Thymus (tissue), 11 donors: ENCODE measurements around the gene SESN1. TPM values are rescaled to one million over a fixed set of nuclear protein-coding genes. Genes with fewer than 3 reads are reported as not detected.
"Not testable (repeated sequence)": the region's sequence is repeated elsewhere in the genome, so short reads cannot be mapped to it uniquely, and the experiment has no call there.

Experiments
- DNase-seq, 9 donors: peaks; one replicate each; pipeline ENCODE4 v3.0.0-alpha.2; 2013; ENCODE audit warnings: low spot score in 9 of 9, low read depth in 6 of 9, missing footprints in 1 of 9
- H3K27ac ChIP-seq, 2 donors: one replicate each; pipeline ENCODE4 v1.5.1; 2013; ENCODE audit warnings: control low read depth in 1 of 2, low read depth in 1 of 2, low read length in 1 of 2, mild to moderate bottlenecking in 1 of 2, moderate library complexity in 1 of 2
- H3K27me3 ChIP-seq, 2 donors: one replicate each; pipeline ENCODE4 v1.5.1; 2013; ENCODE audit warnings: low read length in 1 of 2; ENCODE audit not compliant: control insufficient read depth in 2 of 2, insufficient read depth in 1 of 2
- H3K36me3 ChIP-seq, 2 donors: one replicate each; pipeline ENCODE4 v1.5.1; 2013; ENCODE audit warnings: low read length in 1 of 2, mild to moderate bottlenecking in 1 of 2, moderate library complexity in 1 of 2; ENCODE audit not compliant: control insufficient read depth in 2 of 2, insufficient read depth in 2 of 2
- H3K4me1 ChIP-seq, 2 donors: one replicate each; pipeline ENCODE4 v1.5.1; 2013; ENCODE audit warnings: low read length in 2 of 2; ENCODE audit not compliant: control insufficient read depth in 2 of 2, insufficient read depth in 2 of 2
- H3K4me3 ChIP-seq, 2 donors: one replicate each; pipeline ENCODE4 v1.5.1; 2013; ENCODE audit warnings: low read length in 2 of 2, control low read depth in 1 of 2, mild to moderate bottlenecking in 1 of 2
- H3K9me3 ChIP-seq, 2 donors: one replicate each; pipeline ENCODE4 v1.5.1; 2013; ENCODE audit warnings: low read length in 1 of 2, mild to moderate bottlenecking in 1 of 2; ENCODE audit not compliant: control insufficient read depth in 2 of 2, insufficient read depth in 1 of 2
- WGBS: extraction: QIAGEN DNeasy Blood & Tissue Kit; methylation state at CpG from one replicate; pipeline ENCODE4 v1.1.7; 2013; 5-methylcytosine and 5-hydroxymethylcytosine counted together
- polyA plus RNA-seq: library from polyadenylated mRNA; stranded (reverse); fragments of 200-250 nt; gene quantifications from one replicate; pipeline ENCODE4 v1.2.3, GENCODE V29; 2013
- total RNA-seq: library from RNA; stranded (reverse); fragments of 120-200 nt; gene quantifications from one replicate; pipeline ENCODE4 v1.2.4, GENCODE V29; 2013
- donor health status: healthy.

The SESN1 gene
- total and polyA plus RNA-seq, 2 donors, result 19.1 to 76.9 TPM

DNA sequence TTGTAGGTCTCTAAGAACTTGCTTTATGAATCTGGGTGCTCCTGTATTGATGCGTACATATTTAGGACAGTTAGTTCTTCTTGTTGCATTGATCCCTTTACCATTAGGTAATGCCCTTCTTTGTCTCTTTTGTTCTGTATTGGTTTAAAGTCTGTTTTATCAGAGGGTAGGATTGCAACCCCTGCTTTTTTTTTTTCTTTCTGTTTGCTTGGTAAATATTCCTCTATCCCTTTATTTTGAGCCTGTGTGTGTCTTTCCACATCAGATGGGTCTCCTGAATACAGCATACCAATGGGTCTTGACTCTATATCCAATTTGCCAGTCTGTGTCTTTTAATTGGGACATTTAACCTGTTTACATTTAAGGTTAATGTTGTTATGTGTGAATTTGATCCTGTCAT lies 116.0 kb downstream of the SESN1 start:
- H3K27me3 ChIP-seq, H3K27ac ChIP-seq, DNase-seq, H3K4me3 ChIP-seq, H3K9me3 ChIP-seq, H3K4me1 ChIP-seq, H3K36me3 ChIP-seq: not testable (repeated sequence)
- 100% methylated on average over 1 of the region's 1 CpG for WGBS

DNA sequence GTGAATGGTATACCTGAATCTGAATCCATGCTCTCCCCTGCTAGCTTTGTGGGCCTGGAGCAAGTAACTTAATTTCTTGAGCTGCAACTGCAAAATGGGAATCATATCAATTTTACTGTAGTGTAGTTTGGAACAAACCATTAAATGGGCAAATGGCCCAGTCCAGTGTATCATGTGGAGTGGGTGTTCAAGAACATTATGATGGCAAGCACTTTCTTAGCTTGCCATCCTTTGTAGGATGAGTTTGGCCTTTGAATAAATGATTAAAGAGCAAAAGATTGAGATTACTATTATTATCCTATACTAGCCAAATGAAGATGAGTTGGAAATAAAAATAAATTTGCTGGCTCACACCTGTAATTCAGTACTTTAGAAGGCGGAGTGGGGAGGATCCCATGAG lies 120.4 kb downstream of the SESN1 start:
- DNase-seq, result no peak
- no peaks in the 10 kb centered on the region for H3K36me3 ChIP-seq
- H3K9me3 ChIP-seq, result no peaks in the 10 kb centered on the region
- no peak overlapping the region for H3K4me3 ChIP-seq
- H3K4me1 ChIP-seq, result no peaks in the 10 kb centered on the region
- no peak overlapping the region for H3K27ac ChIP-seq
- 92% methylated on average over 1 of the region's 1 CpG for WGBS
- no peaks in the 10 kb centered on the region for H3K27me3 ChIP-seq

DNA sequence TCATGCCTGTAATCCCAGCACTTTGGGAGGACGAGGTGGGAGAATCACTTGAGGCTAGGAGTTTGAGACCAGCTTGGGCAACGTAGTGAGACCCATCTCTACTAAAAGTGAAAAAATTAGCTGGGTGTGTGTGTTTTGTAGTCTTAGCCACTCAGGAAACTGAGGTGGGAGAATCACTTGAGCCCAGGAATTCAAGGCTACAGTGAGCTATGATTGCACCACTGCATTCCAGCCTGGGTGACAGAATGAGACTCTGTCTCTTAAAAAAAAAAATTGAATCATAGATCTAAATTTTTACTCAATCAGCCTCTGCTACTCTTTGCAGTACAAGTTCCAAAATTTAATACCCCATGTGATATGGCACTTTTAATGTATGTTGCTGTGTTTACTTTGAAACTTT lies 124.9 kb downstream of the SESN1 start:
- WGBS, result 98% methylated on average over 2 of the region's 2 CpGs
- H3K4me1 ChIP-seq, result peaks cover 0 to 7% of the 10 kb centered on the region in 2 donors
- H3K36me3 ChIP-seq, result no peaks in the 10 kb centered on the region
- H3K4me3 ChIP-seq, result no peak overlapping the region
- DNase-seq, result no peak
- H3K27ac ChIP-seq, result no peak overlapping the region
- no peaks in the 10 kb centered on the region for H3K27me3 ChIP-seq
- H3K9me3 ChIP-seq, result no peaks in the 10 kb centered on the region

DNA sequence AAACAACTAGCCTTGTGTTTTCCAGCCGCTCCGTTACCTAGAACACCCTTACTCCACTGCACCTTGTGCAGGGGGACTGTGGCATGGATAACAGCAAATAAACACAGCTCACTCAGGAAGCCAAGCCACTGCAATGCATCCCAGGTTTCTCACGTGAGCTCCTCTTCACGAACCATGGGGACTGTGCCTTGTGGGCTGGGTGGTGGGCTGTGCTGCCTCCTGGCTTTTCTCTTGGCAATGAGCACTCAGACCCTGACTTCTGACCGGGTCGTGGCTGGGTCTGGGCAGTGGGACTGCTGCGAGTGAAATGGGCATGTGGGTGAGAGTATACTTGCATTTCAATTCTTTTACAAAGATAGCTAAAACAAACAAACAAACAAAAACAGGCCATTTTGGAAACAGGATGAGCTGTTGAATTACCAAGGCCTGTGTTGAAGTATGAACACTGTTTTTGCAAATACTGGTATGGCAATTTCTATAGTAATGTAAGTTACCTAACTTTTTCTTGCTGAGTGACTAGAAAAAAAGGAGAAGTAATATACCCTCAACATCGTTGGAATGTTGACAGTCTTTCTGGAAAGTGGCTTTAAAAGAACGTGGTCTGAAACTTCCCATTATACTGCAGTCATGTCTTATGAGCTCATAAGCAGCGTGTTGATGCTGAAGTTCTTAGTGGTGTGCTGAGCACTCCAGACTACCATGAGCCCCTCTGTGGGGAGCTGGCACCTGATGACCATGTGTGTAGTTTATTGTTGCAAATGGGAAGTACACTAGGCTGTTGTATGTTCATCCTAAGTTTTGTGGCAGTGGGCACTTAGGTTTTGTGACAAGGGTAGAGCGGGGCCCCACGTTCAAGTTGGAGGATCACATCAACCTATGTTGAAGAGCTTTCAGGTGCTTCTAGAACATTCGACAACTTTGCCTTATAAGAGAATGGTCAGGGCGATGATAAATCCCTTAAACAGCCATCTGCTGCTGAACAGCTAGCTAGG lies 126.0 kb downstream of the SESN1 start:
- WGBS, result 86% methylated on average over 14 of the region's 14 CpGs
- Histone ChIP-seq H3K9me3 (no peaks in the 10 kb centered on the region), H3K4me1 (peaks cover 0 to 7% of the 10 kb centered on the region in 2 donors), H3K36me3 (no peaks in the 10 kb centered on the region), H3K4me3 (no peak overlapping the region), H3K27ac (no peak overlapping the region), H3K27me3 (no peaks in the 10 kb centered on the region)
- no peak for DNase-seq

DNA sequence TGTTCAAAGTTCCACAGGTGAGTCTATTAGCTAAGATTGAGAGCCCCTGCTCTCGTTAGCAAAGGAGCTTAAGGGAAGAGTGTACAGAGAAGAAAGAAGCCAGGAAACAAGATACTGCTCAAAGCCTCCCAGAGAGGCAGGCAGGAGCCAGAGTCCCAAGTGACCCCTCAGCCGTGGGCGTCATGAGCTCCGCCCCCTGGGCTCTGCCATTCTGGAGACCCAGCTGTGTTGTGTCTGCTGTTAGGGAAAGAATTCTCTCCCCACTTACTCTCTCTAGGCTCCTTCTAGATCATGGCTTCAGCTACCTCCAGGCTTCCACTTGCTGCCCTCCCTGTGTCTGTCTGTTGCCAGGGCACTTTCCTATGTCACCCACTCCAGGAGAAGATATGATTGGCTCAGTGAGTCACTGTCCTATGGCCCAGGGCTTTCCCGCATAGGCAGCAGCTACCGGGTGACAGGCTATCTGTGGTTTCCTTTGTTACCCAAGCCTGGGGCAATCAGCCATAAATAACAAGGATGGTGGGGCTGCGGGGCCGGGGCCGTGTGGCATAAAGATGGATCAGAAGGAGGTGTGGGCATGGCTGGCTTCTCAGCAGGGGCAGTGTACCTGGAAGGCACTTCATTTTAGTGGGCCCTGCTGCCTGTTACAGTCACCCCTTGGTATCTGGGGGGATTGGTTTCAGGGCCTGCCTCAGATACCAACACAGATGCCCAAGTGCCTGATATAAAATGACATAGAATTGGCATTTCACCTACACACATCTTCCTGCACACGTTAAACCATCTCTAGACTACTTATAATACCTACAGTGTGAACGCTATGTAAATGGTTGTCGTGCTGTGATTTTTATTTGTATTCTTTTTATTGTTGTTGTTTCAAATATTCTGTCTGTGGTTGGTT lies 127.5 kb downstream of the SESN1 start:
- WGBS, result 53% methylated on average over 12 of the region's 12 CpGs
- DNase-seq, result no peak
- no peak overlapping the region for H3K27ac ChIP-seq
- H3K4me3 ChIP-seq, result no peak overlapping the region
- no peaks in the 10 kb centered on the region for H3K27me3 ChIP-seq
- peaks cover 0 to 7% of the 10 kb centered on the region in 2 donors for H3K4me1 ChIP-seq
- H3K9me3 ChIP-seq, result no peaks in the 10 kb centered on the region
- no peaks in the 10 kb centered on the region for H3K36me3 ChIP-seq

DNA sequence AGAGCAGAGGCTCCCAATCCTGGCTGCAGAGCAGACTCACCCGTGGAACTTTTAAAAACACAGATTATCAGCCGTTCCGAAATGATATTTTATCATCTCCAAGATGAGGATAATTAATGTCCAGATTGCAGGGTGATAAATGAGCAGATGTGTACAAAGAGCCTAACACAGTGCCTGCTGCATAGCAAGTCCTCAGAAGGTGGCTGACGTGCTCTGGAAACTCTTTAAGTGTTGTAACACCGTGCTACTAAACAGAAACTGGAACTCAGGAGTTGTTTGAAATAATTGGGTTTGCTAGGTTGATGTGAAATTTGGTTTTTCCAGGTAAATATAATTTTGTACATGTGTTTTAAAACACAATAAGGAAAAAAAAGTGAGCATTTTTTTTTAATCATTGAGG lies 128.4 kb downstream of the SESN1 start:
- H3K9me3 ChIP-seq, result no peaks in the 10 kb centered on the region
- no peaks in the 10 kb centered on the region for H3K27me3 ChIP-seq
- DNase-seq, result no peak
- H3K4me1 ChIP-seq, result peaks cover 0 to 7% of the 10 kb centered on the region in 2 donors
- 98% methylated on average over 5 of the region's 5 CpGs for WGBS
- H3K27ac ChIP-seq, result no peak overlapping the region
- no peak overlapping the region for H3K4me3 ChIP-seq
- no peaks in the 10 kb centered on the region for H3K36me3 ChIP-seq

DNA sequence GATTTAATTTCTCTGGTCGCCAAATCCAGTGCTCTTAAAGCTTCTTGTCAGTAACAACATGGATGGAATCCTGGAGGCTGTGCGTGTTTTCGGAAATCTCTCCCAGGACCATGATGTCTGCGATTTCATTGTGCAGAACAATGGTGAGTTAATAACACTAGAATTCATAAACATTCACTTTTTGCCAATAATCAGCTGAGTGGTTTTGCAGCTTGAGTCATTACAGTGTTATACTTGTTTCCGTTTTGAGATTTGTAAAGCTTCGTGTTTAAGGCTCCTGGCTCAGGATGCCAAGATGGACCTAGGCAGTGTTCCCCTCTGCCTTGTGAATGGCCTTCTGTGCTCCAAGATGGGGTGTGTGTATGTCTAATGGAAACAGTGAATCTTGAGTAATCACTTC lies 132.7 kb downstream of the SESN1 start:
- Histone ChIP-seq H3K27me3 (no peaks in the 10 kb centered on the region), H3K36me3 (no peaks in the 10 kb centered on the region), H3K4me3 (no peak overlapping the region), H3K27ac (no peak overlapping the region), H3K9me3 (no peaks in the 10 kb centered on the region), H3K4me1 (peaks cover 0 to 5% of the 10 kb centered on the region in 2 donors)
- DNase-seq, result no peak
- over 99% methylated on average over 6 of the region's 6 CpGs for WGBS

DNA sequence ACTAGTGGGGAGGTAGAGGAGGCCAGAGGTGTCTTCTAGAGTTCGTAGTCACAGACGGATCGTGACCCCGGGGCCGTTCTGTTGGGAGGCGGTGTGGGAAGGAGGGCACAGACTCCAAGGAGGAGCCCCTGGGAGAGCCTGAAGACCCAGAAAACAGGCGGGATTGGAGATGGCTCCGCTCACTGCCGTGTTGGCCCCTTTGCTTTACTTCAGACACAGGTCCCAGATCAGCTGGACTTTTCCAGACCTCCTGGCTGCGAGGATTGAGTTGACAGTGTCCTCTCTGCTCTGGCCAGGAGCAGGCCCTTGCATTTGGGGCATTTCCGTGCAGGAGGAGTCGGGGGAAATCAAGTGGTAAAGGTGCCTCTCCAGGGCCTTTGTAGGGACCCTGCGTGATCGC lies 133.6 kb downstream of the SESN1 start:
- H3K4me3 ChIP-seq, result no peak overlapping the region
- WGBS, result 98% methylated on average over 14 of the region's 14 CpGs
- H3K9me3 ChIP-seq, result no peaks in the 10 kb centered on the region
- no peaks in the 10 kb centered on the region for H3K27me3 ChIP-seq
- no peaks in the 10 kb centered on the region for H3K4me1 ChIP-seq
- no peaks in the 10 kb centered on the region for H3K36me3 ChIP-seq
- DNase-seq, result no peak
- H3K27ac ChIP-seq, result no peak overlapping the region

DNA sequence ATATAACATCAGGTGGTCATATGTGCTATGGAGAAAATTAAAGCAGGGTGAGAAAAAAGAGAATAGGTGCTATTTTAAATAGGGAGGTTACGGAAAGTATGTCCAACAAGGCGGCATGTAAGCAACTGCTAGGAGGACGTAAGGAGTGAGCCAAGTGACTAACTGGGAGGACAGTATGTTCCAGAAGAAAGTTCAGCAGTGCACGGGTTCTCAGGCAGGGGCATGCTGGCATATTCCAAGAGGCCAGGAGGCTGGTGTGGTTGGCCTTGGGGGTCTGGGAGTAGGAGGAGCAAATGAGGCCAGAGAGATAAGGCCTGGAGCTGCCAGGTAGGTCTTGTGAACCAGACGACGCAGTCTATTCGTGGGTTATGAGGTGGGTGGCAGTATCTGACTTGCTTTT lies 134.0 kb downstream of the SESN1 start:
- Histone ChIP-seq H3K36me3 (no peaks in the 10 kb centered on the region), H3K27ac (no peak overlapping the region), H3K27me3 (no peaks in the 10 kb centered on the region), H3K9me3 (no peaks in the 10 kb centered on the region), H3K4me3 (no peak overlapping the region), H3K4me1 (peaks cover 0 to 4% of the 10 kb centered on the region in 2 donors)
- 96% methylated on average over 7 of the region's 7 CpGs for WGBS
- DNase-seq, result no peak
